Right atrium auricular region (tissue), 2 donors: Measurements from ENCODE around the gene ZDHHC19. TPM values are rescaled to one million over a fixed set of nuclear protein-coding genes. Genes with fewer than 3 reads are reported as not detected.
A peak's percentile ranks its signal among the peaks of the same experiment; 100 is the strongest.
"Not testable (repeated sequence)": the region's sequence is repeated elsewhere in the genome, so short reads cannot be mapped to it uniquely, and the experiment has no call there.

Source experiments
- DNase-seq: peaks from one replicate; pipeline ENCODE4 v3.0.0-alpha.2; 2019; ENCODE audit warnings: low spot score
- H3K27ac ChIP-seq, 2 donors: fragments of 200-600 bp; sonication (generic); 1 replicate in 1 of 2; 2 replicates in 1 of 2; pipeline ENCODE4 v1.5.1; 2016 to 2019
- H3K27me3 ChIP-seq, 2 donors: fragments of 200-600 bp; sonication (generic); one replicate each; pipeline versions ENCODE4 v1.5.1 to v1.6.0; 2017 to 2019
- H3K36me3 ChIP-seq: fragments of 200-600 bp; sonication (generic); one replicate; pipeline ENCODE4 v1.5.1; 2016
- H3K4me1 ChIP-seq, 2 donors: fragments of 200-600 bp; sonication (generic); one replicate each; pipeline versions ENCODE4 v1.5.1 to v1.6.0; 2017 to 2019
- H3K4me3 ChIP-seq, 2 donors: fragments of 200-600 bp; sonication (generic); 1 replicate in 1 of 2; 2 replicates in 1 of 2; pipeline ENCODE4 v1.5.1; 2017 to 2019; ENCODE audit warnings: mild to moderate bottlenecking in 1 of 2, moderate library complexity in 1 of 2
- H3K9me3 ChIP-seq, 2 donors: fragments of 200-600 bp; sonication (generic); one replicate each; pipeline ENCODE4 v1.5.1; 2019
- CTCF ChIP-seq, 2 donors: fragments of 200-600 bp; sonication (generic); IDR thresholded peaks; one replicate each; pipeline ENCODE4 v1.5.1; 2019; ENCODE audit warnings: antibody characterized with exemption in 2 of 2
- total RNA-seq, 2 donors: library from RNA; depleted of rRNA; stranded (reverse); fragments of >200 nt; gene quantifications; one replicate each; pipeline ENCODE4 v1.1.0, GENCODE V29; 2016

ZDHHC19 gene
- total RNA-seq, 2 donors from 2014 or later = not detected

- no peak for TF ChIP-seq CTCF (IDR thresholded peaks at IDR 0.05)
- no peaks in the 10 kb centered on the region for H3K27me3 ChIP-seq
- H3K4me1 ChIP-seq = no peaks in the 10 kb centered on the region
- no peaks in the 10 kb centered on the region for H3K36me3 ChIP-seq
- DNase-seq = no peak
- H3K9me3 ChIP-seq = peaks cover 0 to 4% of the 10 kb centered on the region in 2 donors
- no peak overlapping the region for H3K27ac ChIP-seq
- no peak overlapping the region for H3K4me3 ChIP-seq
Observed at GRCh38 chr3:196208942-196209695, 2.1 kb downstream of the ZDHHC19 start.

- H3K9me3 ChIP-seq = peaks cover 0 to 4% of the 10 kb centered on the region in 2 donors
- H3K27me3 ChIP-seq = no peaks in the 10 kb centered on the region
- no peak for TF ChIP-seq CTCF (IDR thresholded peaks at IDR 0.05)
- H3K27ac ChIP-seq = no peak overlapping the region
- no peaks in the 10 kb centered on the region for H3K36me3 ChIP-seq
- H3K4me3 ChIP-seq = peak overlapping the region; percentile 21 to 36
- DNase-seq = no peak
- H3K4me1 ChIP-seq = no peaks in the 10 kb centered on the region
Observed at GRCh38 chr3:196207833-196208607, 3.2 kb downstream of the ZDHHC19 start.

GRCh38 chr3:196207159-196207832 is 3.9 kb downstream of the ZDHHC19 start:
- TF ChIP-seq CTCF (IDR thresholded peaks at IDR 0.05) = no peak
- H3K36me3 ChIP-seq = no peaks in the 10 kb centered on the region
- peaks cover 0 to 4% of the 10 kb centered on the region in 2 donors for H3K9me3 ChIP-seq
- H3K27ac ChIP-seq = no peak overlapping the region
- no peak for DNase-seq
- no peaks in the 10 kb centered on the region for H3K4me1 ChIP-seq
- H3K27me3 ChIP-seq = no peaks in the 10 kb centered on the region
- H3K4me3 ChIP-seq = peak overlapping the region; percentile 6 to 36

- not testable (repeated sequence) for H3K9me3 ChIP-seq, H3K27ac ChIP-seq, DNase-seq, H3K36me3 ChIP-seq, H3K27me3 ChIP-seq, H3K4me1 ChIP-seq, H3K4me3 ChIP-seq
Observed at GRCh38 chr3:196205442-196206205, 5.6 kb downstream of the ZDHHC19 start.

GRCh38 chr3:196203846-196204245 is 7.4 kb downstream of the ZDHHC19 start:
- no peak for DNase-seq
- Histone ChIP-seq H3K4me1 (no peaks in the 10 kb centered on the region), H3K9me3 (peaks cover 0 to 4% of the 10 kb centered on the region in 2 donors), H3K4me3 (no peak overlapping the region), H3K36me3 (no peaks in the 10 kb centered on the region), H3K27me3 (no peaks in the 10 kb centered on the region), H3K27ac (no peak overlapping the region)
- TF ChIP-seq CTCF (IDR thresholded peaks at IDR 0.05) = no peak
